Stimulated activated CD8-positive, alpha-beta memory T cell treated with anti-CD3 and anti-CD28 coated beads, Interleukin-2, amount 100 ng/mL, for 1 hour (primary cell): ENCODE measurements around the gene MIEF1.

Experiments used
- DNase-seq, 2 donors: peaks; one replicate each; pipeline ENCODE4 v3.0.0-alpha.2; 2020; ENCODE audit warnings: low read depth in 2 of 2

MIEF1 gene

DNA sequence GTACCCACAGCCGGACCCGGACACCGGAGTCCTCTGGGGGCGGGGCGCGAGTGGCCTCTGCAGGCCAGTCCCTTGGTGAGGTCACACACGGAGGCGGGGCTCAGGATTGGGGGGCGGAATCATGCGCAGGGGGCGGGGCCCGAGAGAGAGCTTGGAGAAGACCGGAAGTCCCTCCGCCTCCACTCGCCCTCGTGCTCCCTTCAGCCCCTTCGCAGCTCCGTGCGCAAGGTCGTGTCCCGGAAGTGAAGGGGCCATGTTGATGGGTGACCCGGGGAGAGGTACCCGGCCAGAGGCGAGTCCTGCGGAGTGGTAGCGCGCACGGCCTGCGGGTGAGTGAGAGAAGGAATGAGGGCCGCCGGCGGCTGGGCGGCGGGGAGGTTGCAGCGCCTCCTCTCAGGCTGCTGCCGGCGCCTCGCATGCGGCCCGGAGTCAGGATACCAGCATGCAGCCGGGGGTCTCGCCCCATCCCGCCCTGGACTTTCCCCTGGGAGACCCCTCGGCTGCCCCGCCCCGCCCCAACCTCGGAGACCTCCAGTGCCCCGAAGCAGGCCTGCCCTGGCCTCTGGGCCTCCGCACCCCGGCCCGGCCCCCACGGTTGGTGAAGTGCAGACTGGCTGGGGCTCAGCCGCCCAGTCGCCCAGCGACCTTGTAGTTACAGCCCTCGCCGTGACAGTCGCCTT is at the start of gene MIEF1:
Gene MIEF1 (plus strand): TSS at position 182 of the 680 bp plus-strand sequence. CDS start 9,005 bp downstream, outside the sequence.
- DNase-seq, result peak; percentile 83

DNA sequence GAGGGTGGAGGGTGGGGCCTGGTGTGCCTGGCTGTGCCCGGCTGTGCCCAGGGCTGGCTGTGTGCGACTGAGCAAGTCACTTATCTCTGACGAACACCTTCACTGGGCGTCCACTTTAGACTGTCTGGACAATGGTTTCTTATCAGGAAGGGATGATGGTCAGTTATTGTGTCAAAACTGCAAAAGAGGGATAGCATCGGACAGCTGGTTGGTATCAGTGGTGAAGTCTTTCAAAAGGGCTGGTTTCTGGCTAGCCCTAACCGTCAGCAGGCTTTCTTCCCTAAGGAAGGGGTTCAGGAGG is 49.4 kb upstream of the MIEF1 start:
- DNase-seq, result no peak

DNA sequence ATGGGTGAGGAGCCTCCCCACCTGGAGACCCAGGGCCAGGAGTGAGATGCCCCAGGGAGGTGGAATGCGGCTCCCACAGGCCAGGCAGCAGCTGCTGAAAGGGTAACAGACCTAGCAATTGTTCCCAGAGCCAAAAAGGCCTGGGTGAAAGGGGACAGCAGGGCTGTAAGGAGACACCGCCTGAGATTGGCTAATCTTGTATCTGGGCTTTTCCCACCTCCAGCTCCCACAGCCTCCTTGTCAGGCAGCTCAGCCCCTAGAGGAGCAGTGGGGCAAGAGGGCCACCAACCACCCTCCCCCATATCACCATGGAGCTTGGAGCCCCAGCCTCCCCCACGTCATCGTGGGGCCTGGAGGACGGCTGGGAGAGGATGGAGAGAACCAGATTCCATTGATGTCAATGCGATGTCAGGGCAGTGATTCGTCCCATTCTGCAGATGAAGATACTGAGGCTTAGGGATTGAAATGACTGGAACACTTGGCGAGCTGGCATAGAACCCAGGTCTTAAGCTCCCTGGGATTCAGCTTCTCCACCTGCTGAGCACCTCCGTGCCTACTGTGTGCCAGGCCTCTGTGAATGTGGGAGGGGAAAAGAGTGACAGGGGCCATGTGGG is 48.2 kb upstream of the MIEF1 start:
- DNase-seq, result no peak

DNA sequence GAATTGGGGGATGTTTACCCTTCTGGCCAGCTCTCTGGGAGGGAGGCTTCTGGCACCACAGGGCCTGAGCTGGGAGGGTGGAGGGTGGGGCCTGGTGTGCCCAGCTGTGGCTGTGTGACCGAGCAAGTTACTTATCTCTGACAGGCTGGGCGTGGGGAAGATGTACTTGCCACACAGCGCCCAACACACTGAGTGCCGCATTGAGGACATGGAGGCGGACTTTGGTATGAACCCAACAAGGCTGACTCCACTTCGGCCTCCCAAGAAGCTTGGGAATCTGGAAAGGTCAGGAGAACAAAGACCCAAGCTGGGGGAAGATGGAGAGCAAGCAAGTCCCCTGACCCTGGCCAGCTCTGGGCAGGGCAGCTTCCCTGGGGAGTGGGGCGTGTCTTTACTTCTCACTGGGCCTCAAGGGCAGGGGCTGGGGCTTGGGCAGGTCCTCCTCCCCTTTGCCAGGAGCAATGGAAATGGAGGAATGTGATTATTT is 47.7 kb upstream of the MIEF1 start:
- no peak for DNase-seq

DNA sequence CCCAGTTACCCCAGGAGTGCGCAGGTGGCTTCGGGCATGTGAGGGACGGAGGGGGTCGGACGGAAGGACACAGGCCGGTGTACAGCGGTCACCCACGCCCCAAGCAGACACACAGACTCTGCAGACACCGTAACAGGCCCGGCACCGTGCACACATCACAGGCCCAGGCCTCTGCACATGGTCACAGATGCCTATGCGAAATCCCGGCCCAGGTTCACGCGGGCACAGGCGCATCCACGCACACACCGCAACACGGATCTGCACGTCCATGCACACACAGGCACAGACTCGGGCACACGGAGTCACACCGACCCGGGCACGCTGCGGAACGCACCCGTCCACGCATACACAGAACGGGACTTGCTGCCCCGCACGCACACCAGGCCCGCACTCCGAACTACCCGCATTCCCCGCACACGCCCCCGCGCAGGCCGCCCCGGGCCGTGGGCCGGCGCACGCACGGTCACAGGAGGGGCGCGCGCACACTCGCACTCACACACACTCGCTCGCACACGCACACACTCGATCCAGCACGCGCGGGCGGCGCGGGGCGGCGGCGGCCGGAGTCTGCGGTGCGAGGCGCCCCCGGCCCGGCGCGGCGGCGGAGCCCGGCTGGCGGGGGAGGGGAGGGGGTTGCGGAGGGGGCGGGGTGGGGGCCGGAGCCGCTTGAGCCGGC is 45.4 kb upstream of the MIEF1 start, which contains the start of gene MGAT3:
Gene MGAT3 (plus strand): TSS at position 491 of the 676 bp plus-strand sequence. CDS start 30,336 bp downstream, outside the sequence.
- DNase-seq, result no peak

DNA sequence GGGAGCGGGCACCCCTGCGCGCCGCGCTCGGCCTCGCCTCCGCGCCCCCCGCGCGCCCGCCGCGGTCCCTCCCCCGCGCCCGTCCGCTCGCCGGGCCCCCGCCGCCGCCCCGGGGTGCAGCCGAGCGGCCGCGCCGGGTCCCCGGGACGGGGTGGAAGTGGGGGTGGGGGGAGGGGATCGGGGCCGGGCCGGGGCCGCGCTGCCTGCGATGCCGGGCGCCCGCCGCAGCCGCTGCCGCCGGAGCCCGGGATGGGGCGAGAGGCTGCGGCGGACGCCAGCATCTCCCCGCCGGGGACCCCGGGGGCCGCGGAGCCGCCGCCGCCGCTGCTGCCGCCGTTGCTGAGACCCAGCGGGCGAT is 44.9 kb upstream of the MIEF1 start:
- no peak for DNase-seq

DNA sequence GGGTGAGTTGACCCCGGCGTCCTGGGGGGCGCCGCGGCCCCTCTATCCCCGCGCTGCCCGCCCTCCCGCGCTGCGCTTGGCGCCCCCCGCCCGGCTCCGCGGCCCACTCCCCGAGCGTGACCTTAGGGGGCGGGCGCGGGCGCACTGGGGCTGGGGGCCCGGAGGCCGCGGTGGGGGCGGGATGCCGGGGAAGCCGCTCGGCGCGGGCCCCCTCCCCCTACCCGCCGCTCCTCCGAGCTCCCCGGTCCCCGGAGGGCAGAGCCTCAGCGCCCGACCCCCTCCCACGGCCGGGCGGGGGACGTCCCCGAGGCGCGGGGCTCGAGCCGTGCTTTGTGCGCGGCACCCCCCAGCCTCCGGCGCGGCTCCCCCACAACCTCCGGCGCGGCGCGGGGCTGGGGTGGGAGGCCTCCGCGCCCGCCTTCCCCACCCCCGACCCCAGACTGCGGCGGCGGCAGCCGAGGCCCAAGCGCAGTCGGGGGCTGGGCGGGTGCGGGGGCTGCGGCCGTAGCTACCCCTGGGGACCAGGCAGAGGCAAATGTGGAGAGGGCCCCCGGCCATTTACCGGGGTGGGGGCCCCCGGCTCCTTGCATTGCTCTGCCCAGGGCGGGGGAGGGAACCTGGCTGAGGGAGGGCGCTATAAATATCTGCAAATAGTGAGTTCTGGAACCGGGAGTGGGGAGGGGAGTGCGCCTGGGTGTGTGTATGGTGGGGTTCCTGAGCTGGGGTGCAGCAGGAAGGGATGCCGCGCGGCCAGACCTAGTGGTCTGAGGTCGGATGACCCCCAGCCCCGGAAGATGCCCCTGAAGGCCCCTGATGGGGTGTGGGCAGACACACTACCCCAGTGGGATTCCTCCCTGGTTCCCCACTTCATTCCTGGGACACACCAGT is 44.3 kb upstream of the MIEF1 start:
- DNase-seq, result no peak

DNA sequence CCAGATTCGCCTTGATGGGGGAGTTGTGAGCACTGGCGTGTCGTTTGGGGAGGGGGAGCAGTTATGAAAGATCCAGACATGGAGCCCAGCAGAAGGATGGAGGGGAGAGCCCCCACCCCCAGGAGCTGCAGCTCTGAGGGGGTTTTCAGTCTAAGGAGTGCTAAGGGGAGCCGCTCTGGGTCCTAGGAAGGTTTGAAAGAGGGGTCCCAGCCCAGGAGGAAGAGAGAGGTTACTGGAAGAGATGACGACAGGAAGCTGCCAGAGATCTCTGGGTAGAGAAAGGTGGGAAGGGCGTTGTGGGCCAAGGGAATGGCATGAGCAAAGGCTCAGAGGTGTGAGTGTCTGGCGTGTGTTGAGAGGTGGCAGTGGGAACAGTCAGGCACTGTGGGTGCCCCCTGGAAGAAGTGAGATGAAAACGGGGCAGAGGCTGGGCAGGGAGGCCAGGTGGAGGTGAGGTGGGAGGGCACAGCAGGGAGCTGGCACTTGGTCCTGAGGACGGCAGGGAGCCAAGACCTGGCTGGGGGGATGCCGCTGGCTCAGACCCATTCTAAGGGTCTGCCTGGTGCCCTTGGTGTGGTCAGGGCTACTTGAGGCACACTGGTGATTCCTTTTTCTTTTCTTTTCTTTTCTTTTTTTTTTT is 43.5 kb upstream of the MIEF1 start:
- DNase-seq, result no peak

DNA sequence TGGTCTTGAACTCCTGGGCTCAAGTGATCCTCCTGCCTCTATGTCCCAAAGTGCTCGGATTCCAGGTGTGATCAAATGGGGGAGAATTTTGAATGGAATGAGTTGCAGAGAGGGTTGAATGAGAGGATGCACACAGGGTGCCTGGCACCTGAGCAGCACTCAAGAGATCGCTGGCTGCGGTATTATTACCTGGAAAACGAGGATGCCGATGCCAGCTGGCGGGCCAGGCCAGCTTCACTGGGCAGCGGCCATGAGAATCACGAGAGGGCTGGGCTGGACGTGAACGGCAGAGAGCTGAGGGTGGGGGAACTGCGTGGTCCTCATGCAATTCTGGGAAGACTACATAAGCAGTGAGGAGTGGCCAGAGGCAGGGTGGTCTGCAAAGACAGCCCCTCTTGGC is 42.4 kb upstream of the MIEF1 start:
- no peak for DNase-seq

DNA sequence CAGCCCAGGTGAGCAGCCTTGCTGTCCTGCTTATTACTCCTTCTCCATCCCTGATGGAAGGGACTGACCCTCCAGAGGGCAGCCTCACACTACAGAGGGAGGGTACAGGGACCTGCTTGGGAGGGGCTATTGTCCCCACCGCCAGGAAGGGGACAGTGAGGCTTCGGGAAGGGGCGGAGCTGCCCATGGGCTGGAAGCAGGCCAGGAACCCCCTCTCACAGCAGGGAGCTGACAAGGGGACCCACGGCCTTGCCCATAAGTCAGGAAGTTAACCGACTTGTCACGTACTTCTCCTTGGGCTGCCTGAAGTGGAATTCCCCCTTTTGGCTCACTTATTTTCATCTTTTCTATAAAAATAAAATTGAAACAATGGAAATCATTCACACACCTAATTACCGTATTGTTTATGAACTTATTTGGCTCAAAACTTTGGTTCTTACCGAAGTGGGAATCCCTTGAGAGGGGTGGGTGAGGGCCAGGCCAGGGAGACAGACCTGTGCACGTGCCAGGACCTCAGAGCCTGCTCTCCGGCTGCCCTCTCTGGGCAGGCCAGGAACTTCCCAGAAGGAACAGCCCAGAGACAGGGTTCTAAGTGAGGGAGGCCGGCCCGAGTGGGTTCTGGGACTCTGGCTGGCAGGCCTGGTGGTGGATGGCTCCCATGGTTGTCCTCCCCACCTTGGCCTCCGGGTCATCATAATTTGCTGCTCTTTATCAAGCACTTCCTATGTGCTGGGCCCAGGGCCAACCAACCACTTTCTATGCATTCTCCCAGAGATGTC is 39.5 kb upstream of the MIEF1 start:
- no peak for DNase-seq

DNA sequence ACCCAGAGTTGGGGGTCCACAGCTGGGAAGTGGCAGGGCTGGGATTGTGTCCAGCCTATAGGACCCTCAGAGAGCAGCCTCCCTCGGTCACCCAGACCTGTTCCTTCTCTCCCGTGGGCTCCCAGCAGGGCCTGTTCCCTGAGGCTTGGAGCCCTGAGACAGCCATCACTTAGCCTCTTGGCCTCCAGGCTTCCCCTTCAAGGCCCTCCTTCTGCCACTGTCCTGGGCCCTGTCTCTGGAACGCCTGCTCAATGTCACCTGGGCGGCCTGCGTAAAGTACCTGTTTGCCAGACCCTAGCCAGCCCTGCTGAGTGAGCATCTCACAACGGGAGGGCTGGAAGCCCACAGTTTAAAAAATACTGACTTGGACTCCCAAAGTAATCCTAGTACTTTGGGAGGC is 38.8 kb upstream of the MIEF1 start:
- DNase-seq, result no peak

DNA sequence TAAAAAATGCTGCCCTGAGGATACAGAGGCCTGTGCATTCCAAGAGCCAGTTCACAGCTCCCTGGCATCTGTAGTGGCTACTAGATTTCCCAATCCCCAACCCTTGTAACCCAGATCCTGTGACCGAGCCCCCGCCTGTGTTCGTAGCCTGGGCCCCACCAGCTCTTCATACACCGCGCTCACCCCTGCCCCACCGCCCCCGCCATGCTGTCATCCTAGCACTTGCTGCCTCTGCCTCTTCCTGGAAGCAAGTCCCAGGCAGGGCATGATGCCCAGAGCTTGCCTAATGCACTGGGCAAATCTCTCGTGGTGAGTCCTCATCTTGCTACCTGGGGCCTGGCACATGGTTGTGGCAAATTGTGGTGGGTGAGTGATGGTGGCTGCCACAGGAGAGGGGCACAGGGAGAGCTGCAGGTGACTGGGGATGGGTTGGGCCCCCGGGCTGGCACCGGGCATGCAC is 38.1 kb upstream of the MIEF1 start:
- no peak for DNase-seq

DNA sequence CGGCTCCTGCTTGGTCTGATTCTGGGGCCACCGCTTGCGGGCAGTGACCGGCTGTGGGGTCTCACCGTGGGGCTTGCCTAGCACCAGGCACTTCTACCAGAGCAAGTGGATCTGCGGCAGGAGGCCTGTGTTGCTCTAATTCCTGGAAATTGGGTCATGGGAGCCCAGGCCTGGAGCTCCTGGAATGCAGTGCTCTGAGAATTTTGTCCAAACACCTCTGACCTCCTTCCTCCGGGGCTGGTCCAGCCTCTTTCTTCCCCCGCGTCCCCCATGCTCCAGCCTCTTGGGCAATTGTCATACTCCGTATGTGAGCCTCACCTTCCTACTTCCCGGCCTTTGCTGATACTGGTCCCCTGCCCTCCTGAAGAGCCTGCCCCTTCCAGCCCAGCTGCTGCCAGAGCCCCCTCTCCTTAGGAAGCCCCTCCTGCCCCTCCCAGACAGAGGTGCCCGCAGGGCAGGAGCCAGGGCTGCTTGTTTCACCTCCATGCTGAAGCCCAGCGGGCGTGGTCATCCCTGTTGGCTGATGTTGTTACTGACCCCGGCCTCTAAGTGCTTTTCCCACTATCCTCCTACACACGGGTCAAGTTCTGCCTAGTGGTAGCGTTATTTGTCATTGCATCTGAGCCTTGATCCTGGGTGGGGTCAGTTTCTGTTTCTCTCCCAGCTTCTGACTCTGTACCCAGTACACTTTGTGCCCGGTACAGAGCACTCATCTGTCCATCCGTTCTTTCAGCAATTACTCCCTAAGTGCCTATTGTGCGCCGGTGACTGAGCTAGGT is 35.7 kb upstream of the MIEF1 start:
- DNase-seq, result no peak

DNA sequence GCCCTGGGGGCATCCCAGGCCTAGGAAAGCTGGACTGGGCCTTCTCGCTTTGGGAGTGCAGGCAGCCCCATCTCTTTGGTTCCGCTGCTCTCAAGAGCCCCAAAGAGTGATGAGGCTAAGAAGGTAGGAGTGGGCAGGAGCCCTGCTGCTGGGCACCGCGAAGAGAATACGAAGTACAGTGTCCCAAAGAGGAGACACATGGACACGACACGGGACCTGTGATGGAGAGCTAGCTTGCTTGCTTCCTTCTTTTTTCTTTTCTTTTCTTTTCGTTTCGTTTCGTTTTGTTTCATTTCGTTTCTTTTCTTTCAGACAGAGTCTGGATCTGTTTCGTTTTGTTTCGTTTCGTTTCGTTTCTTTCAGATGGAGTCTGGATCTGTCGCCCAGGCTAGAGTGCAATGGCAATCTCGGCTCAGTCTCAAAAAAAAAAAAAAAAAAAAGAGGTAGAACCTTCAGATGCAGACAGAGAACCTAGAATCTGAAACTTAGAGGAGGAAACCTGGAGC is 34.6 kb upstream of the MIEF1 start:
- DNase-seq, result no peak

DNA sequence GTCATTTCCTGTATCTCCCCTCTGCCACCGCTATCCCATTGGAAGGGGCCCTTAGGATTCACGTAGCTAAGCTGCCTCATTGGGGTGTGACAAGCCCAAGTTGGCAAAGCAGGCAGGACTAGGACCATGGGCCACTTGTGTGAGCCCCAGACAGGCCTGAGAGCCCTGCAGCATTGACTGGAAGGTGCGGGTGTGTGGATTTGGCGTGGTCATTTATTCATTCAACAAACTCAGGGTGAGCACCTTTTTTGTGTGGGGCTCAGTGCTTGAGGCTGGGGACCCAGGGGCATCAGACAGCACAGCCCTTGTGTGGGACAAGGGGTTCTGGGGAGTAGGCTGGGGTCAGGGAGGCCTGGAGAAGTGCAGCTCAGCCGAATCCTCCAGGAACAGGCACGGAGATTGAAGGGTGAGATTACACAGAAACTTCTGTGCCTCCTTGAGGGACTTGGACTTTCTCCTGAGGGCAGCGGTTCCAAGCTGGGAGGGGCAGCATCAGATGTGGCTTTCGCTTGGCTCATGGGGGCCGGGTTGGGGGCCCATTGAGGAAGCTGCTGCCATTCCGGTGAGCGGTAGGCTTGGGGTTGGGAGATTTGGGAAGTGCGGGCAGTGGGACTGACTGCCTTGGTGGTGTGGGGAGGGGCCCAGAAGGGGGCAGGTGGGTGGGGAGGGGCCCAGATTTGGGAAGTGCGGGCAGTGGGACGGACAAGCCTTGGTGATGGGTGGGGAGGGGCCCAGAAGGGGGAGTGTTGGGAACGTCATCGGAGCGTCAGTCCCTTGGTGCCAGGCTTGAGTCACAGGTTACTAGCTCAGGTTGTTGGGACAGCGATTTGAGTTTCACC is 33.4 kb upstream of the MIEF1 start:
- no peak for DNase-seq

DNA sequence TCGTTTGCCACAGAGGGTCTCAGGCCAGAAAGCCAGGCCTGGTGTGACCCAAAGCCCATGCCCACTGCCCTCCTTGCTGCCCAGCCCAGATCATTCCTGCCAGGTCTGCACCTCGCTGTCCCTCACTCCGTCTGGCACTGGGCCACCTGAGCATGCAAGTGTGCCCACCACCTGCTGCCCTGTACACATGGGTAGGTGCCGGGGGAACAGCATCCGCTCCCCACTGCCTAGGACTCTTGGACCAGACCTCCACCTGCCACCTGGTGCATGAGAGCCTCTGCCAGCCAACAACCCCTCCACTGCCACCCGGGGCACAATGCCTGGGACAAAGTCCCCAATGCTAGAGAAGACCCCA is 32.8 kb upstream of the MIEF1 start:
- DNase-seq, result no peak

DNA sequence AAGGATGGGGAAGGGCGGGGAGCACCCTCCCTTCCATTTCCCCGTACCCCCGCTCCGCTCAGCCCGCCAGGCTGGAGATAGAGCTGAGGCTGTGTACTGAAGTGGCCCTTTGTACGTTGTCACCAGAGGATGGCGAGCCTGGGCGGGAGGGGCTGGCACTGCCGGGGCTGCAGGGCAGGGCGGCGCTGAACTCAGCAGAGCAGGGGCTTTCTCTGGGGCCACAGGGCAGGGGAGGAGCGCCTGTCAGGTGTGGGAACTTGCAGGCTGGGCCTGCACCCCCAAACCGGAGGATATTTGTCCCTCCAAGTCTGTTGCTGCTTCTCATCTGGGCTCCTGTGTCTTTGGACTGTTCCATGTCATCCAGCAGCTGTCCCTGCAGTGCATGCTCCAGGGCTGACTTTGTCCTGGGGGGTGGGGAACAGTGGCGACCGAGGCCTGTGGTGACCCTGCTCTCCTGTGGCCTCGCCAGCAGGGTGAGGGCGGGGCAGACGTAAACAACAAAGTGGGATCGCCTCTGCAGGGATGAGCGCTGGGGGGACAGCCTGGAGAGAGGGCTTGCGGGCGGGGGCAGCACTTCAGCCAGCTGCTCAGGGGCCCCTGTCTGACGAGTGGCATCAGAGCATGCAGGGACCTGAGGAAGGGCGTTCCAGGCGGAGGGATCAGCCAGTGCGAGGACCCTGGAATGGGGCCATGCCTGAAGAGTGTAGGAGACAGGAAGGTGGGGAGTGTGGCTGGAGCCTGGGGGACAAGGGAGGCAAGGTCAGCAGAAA is 32.2 kb upstream of the MIEF1 start:
- DNase-seq, result no peak
